Activated CD8-positive, alpha-beta memory T cell treated with anti-CD3 and anti-CD28 coated beads for 48 hours (primary cell): ENCODE data around the gene AKNAD1.

Experiments used
- DNase-seq, 3 experiments: peaks; one replicate each; pipeline ENCODE4 v3.0.0-alpha.2; 2020; ENCODE audit warnings: low read depth in 2 of 3, low spot score in 2 of 3

AKNAD1 gene

GRCh38 chr1:108865316-108865910, 8.5 kb upstream of the AKNAD1 start:
- DNase-seq, result no peak

- DNase-seq, result no peak
These were observed 7.1 kb upstream of the AKNAD1 start for GRCh38 chr1:108863984-108864383.

- DNase-seq, result no peak
These were observed 6.0 kb upstream of the AKNAD1 start for GRCh38 chr1:108862698-108863477.

GRCh38 chr1:108862017-108862610, 5.2 kb upstream of the AKNAD1 start:
- no peak for DNase-seq

- DNase-seq, result no peak
These were observed 4.7 kb upstream of the AKNAD1 start for GRCh38 chr1:108861566-108861965.

GRCh38 chr1:108860190-108860907, 3.5 kb upstream of the AKNAD1 start:
- no peak for DNase-seq

GRCh38 chr1:108858230-108858950, 1.5 kb upstream of the AKNAD1 start:
- DNase-seq, result no peak

GRCh38 chr1:108854221-108855019, 2.5 kb downstream of the AKNAD1 start:
- DNase-seq, result no peak

- DNase-seq, result no peak
These were observed 4.5 kb downstream of the AKNAD1 start for GRCh38 chr1:108852221-108852975.

GRCh38 chr1:108851567-108851966, 5.3 kb downstream of the AKNAD1 start:
- DNase-seq, result no peak

GRCh38 chr1:108850929-108851328, 6.0 kb downstream of the AKNAD1 start:
- DNase-seq, result no peak

GRCh38 chr1:108848806-108849205, 8.1 kb downstream of the AKNAD1 start:
- DNase-seq, result no peak

GRCh38 chr1:108847494-108847893, 9.4 kb downstream of the AKNAD1 start:
- DNase-seq, result no peak

- no peak for DNase-seq
These were observed 10.9 kb downstream of the AKNAD1 start for GRCh38 chr1:108845991-108846390.

GRCh38 chr1:108845446-108845845, 11.4 kb downstream of the AKNAD1 start:
- no peak for DNase-seq

GRCh38 chr1:108843390-108844137, 13.3 kb downstream of the AKNAD1 start:
- DNase-seq, result no peak

- no peak for DNase-seq
These were observed 14.2 kb downstream of the AKNAD1 start for GRCh38 chr1:108842525-108843181.

- no peak for DNase-seq
These were observed 15.2 kb downstream of the AKNAD1 start for GRCh38 chr1:108841703-108842102.
